DMS 273 (cell line): Measurements from ENCODE around the gene ETV6.

ENCODE experiments used
- DNase-seq: peaks from one replicate; lab custom pipeline; 2025; ENCODE audit not compliant: unreplicated experiment; lab: John Stamatoyannopoulos, UW

ETV6 gene

DNA sequence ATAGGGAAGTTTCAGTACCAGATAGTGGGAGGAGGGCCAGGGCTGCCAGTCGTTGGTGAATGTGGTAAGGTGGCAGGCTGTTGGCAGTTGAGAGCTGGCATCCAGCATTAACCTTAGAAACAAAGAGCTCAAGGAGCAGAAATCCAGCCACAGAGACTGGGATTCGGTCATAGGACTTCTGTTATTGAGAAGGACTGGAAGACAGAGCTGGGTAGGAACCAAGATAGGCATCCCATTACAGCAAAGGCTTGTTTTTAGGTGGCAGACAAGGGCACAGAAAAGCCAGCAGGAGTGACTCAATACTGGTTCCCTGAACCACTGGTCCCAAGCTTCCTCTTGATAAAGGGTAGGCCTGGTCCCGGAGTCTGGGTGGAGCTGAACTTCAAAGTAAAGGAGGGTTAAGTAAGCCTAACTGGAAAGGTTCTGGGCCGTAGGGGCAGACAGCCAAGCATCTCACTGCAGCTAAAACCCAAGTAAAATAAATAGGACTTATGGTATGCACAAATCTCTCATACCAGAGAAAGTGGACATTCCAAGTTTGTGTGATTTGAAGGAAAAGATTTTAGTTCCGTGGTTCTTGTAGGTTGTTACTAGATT, 147.9 kb downstream of the ETV6 start:
- no peak for DNase-seq

- DNase-seq, result no peak
Observed at GRCh38 chr12:11798006-11798708, 148.7 kb downstream of the ETV6 start.

DNA sequence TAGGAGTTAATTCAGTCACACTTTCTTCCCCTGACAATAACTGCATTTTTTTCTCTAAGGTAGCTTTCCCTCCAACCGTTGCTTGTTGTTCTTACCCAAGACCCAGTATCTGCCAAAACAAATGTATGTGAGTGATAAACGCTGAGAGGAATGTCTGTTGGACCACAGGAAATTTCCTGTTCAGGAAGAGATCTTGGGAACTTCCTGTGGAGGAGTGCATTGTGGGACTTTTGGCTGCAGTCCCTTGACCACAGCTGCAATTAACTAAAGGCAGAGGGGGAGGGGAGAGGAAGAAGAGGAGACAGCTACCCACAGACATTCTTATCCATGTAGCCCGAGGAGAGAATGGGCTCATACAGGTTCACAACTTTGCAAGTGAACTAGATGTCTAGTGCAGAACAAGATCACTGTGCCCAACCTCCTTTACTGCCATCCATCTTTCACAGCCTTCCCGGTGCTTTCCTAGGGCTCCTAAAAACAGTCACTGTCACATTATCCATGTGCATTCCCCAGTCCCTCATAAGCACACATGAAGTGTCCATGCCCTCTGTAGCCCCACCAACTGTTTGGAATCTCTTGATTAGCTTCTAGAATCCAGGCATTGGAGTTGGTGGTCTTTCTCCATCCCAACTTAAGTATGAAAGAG, 149.5 kb downstream of the ETV6 start:
- DNase-seq, result no peak

DNA sequence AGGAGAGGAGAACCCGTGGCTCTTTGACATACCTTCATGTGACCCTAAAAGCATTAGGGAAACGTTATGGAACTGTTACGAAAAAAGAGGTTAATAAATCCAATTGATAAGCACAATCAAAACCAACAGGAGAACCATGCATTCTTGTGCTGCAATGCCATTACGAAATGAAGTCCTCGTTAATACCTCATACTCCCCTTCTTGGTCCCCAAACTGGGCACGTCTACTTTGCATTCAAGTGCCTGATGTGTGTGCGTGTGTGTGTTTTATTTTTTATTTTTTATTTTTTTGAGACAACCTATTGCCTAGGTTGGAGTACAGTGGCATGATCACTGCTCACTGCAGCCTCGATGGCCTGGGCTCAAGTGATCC, 150.0 kb downstream of the ETV6 start:
- DNase-seq, result no peak

DNA sequence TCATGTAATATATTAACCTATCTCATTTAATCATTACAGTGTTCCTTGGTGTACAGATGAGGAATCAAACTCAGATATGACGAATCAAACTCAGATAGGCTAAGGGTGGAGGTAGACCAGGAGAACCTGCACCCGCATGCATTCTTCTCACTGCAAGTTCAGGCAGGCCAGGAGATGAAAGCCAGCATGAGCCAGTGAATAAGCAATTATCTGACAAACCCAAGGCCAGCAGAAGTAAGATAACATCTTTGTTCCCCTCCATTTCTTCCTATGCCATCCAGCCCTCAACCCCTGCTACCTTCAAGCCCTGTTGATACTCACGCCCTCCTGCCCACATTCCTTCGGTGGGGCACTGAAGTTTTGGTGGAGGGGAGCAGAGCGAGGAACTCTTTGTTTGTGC, 152.2 kb downstream of the ETV6 start:
- no peak for DNase-seq

- DNase-seq, result no peak
Observed at GRCh38 chr12:11804130-11804529, 154.7 kb downstream of the ETV6 start.

DNA sequence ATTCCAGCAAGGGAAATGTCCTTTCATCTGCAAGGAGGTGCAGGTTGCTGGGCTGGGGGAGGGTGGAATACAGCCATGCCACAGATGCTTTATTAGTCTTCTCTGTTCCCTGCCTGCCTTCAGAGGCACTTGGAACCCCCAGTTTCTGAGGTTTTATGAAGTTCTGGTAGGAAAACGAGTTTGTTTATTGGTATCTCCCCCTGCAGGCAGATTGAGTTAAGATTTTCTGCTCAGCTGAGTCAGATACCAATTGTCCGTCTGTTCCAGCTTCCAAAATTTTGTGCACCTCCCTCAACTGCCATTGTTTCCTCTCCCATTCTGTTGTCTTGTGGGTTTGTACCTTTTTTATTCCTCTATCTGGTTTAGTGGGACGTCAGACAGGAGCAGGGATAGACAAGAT, 155.6 kb downstream of the ETV6 start:
- no peak for DNase-seq

GRCh38 chr12:11805680-11806079, 156.2 kb downstream of the ETV6 start:
- DNase-seq, result no peak

- DNase-seq, result no peak
Observed at GRCh38 chr12:11807458-11807857, 158.0 kb downstream of the ETV6 start.

GRCh38 chr12:11808931-11809330, 159.5 kb downstream of the ETV6 start:
- DNase-seq, result no peak

GRCh38 chr12:11810206-11810545, 160.7 kb downstream of the ETV6 start:
- no peak for DNase-seq

DNA sequence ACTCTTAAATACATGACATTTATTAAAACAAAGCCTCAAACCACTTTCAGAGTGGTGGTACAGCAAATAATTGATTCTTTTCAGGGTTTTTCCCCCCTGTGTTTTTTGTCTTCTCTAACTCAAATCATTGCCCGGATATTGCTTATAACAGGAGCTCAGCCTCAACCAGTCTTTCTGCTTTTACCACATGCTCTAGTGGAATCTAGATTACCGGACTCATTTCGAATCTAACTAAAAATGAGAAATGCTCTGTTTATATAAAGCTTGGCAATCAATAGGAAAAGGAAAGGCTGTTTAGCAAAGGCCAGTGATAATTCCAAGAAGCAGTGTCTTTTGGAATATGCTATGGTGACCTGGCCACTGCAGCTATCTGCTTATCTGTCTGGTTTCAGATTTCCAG, 161.5 kb downstream of the ETV6 start:
- no peak for DNase-seq

GRCh38 chr12:11812241-11812585, 162.7 kb downstream of the ETV6 start:
- DNase-seq, result no peak

DNA sequence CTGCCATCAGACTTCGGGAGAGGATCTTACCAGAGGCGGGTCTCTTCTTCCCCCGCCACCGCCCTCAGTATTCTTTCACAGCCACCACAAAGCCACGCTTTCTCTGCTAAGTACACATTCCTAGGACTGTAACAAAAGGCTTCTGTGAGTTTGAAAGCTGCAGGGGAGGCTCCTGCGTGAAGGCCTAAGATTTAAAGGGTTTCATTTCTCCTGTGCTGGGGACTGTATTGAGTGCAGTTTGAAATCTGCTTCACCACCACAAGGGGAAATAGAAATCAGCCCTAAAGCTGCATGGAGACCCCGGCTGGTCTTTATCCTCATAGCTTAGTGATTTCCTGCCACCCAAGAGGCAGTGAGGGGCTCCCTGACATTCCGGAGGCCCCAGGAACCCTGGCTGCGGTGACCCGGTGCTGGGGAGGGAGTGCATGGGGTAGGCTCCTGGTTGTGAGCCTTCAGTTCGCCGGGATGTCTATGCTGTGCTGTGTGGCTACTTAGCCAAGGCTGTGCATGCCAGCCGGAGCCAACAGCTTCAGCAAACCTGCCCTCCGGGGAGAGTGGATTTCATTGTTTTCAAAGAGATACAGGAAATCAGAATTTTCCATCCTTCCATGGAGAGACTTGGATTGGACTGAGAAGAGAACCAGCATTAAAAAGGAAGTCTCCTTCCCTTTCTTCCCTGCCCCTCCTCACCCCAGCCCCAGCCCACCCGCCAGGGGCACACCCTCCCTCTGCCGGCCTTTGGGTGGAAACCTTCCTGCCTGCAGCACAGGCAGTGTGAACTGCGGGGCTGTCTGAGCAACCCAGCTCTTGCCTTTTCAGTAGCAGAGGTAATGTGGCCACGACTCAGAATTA, 163.3 kb downstream of the ETV6 start:
- DNase-seq, result no peak

DNA sequence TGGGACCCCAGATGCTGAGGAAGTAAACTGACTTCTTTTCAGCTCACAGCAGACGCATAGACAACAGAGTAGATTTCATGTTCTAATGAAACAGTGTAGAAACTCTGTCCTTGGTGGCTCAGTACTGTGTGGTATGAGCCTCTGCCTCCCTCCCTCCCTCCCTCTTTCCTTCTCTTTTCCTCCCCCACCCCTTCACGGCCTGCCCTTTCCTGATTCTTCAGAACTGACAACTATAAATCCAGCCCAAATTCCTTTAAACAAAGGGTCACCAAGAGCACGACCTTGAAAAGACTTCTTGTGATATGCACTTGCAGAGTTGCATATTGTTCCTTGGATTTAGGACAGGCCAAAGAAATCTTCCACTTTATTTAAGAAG, 164.0 kb downstream of the ETV6 start:
- no peak for DNase-seq

DNA sequence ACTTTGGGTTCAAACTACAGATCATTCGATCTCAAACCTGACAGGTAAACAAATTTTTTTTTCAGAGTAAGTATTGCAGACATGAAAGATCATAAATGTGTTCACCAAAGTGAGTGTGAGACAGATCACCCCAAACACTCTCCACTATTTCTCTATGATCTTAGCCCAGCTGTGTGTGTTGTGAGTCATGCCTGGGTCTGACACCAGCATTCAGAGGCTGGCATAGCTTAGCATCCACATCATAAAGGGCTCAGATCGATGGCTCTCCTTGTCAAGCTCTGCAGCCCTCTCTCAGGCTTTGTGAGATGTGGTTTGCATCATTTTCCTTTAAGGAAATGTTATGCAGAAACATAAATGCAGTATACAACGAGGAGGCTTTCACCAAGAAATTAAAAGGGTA, 164.9 kb downstream of the ETV6 start:
- no peak for DNase-seq

GRCh38 chr12:11815397-11815796, 165.9 kb downstream of the ETV6 start:
- no peak for DNase-seq

- no peak for DNase-seq
Observed at GRCh38 chr12:11819643-11820042, 170.2 kb downstream of the ETV6 start.

- no peak for DNase-seq
Observed at GRCh38 chr12:11820476-11820875, 171.0 kb downstream of the ETV6 start.

GRCh38 chr12:11821386-11822080, 172.1 kb downstream of the ETV6 start:
- DNase-seq, result no peak

- DNase-seq, result peak; percentile 69
Observed at GRCh38 chr12:11822081-11822834, 172.8 kb downstream of the ETV6 start.
